ENCODE results near the gene FAIM2. TPM values are rescaled to one million over a fixed set of nuclear protein-coding genes. Genes with fewer than 3 reads are reported as not detected.

FAIM2 gene
- total and polyA plus RNA-seq, 2 donors = 0.24 to 0.41 TPM

GRCh38 chr12:49930515-49931288, 27.0 kb upstream of the FAIM2 start:
- WGBS = 89% methylated on average over 3 of the region's 3 CpGs
- no peak for DNase-seq (ENCODE audit: low read depth in 6 of 9, low spot score in 9 of 9)
- Histone ChIP-seq H3K27me3 (ENCODE audit: control insufficient read depth in 2 of 2, insufficient read depth in 1 of 2, low read length in 1 of 2) (peaks cover 0 to 16% of the 10 kb centered on the region in 2 donors), H3K36me3 (ENCODE audit: control insufficient read depth in 2 of 2, insufficient read depth in 2 of 2, low read length in 1 of 2) (no peaks in the 10 kb centered on the region), H3K4me1 (ENCODE audit: control insufficient read depth in 2 of 2, insufficient read depth in 2 of 2, low read length in 2 of 2) (no peaks in the 10 kb centered on the region), H3K9me3 (ENCODE audit: control insufficient read depth in 2 of 2, insufficient read depth in 1 of 2, low read length in 1 of 2) (no peaks in the 10 kb centered on the region), H3K4me3 (ENCODE audit: low read length in 2 of 2) (no peak overlapping the region), H3K27ac (ENCODE audit: low read depth in 1 of 2, low read length in 1 of 2) (no peak overlapping the region)

- Histone ChIP-seq H3K36me3 (ENCODE audit: control insufficient read depth in 2 of 2, insufficient read depth in 2 of 2, low read length in 1 of 2) (no peaks in the 10 kb centered on the region), H3K4me1 (ENCODE audit: control insufficient read depth in 2 of 2, insufficient read depth in 2 of 2, low read length in 2 of 2) (no peaks in the 10 kb centered on the region), H3K4me3 (ENCODE audit: low read length in 2 of 2) (no peak overlapping the region), H3K27ac (ENCODE audit: low read depth in 1 of 2, low read length in 1 of 2) (no peak overlapping the region), H3K27me3 (ENCODE audit: control insufficient read depth in 2 of 2, insufficient read depth in 1 of 2, low read length in 1 of 2) (peaks cover 0 to 16% of the 10 kb centered on the region in 2 donors), H3K9me3 (ENCODE audit: control insufficient read depth in 2 of 2, insufficient read depth in 1 of 2, low read length in 1 of 2) (no peaks in the 10 kb centered on the region)
- no peak for DNase-seq (ENCODE audit: low read depth in 6 of 9, low spot score in 9 of 9)
- 92% methylated on average over 7 of the region's 7 CpGs for WGBS
Measured at GRCh38 chr12:49929581-49929980, 25.9 kb upstream of the FAIM2 start.

GRCh38 chr12:49928471-49928870, 24.8 kb upstream of the FAIM2 start:
- H3K27me3 ChIP-seq (ENCODE audit: control insufficient read depth in 2 of 2, insufficient read depth in 1 of 2, low read length in 1 of 2) = peaks cover 0 to 16% of the 10 kb centered on the region in 2 donors
- no peak overlapping the region for H3K4me3 ChIP-seq (ENCODE audit: low read length in 2 of 2)
- H3K4me1 ChIP-seq (ENCODE audit: control insufficient read depth in 2 of 2, insufficient read depth in 2 of 2, low read length in 2 of 2) = no peaks in the 10 kb centered on the region
- DNase-seq (ENCODE audit: low read depth in 6 of 9, low spot score in 9 of 9) = no peak
- WGBS = 98% methylated on average over 6 of the region's 6 CpGs
- no peaks in the 10 kb centered on the region for H3K36me3 ChIP-seq (ENCODE audit: control insufficient read depth in 2 of 2, insufficient read depth in 2 of 2, low read length in 1 of 2)
- H3K27ac ChIP-seq (ENCODE audit: low read depth in 1 of 2, low read length in 1 of 2) = no peak overlapping the region
- no peaks in the 10 kb centered on the region for H3K9me3 ChIP-seq (ENCODE audit: control insufficient read depth in 2 of 2, insufficient read depth in 1 of 2, low read length in 1 of 2)

- DNase-seq (ENCODE audit: low read depth in 6 of 9, low spot score in 9 of 9) = no peak
- 90% methylated on average over 11 of the region's 11 CpGs for WGBS
Measured at GRCh38 chr12:49925433-49926204, 21.9 kb upstream of the FAIM2 start.

DNA sequence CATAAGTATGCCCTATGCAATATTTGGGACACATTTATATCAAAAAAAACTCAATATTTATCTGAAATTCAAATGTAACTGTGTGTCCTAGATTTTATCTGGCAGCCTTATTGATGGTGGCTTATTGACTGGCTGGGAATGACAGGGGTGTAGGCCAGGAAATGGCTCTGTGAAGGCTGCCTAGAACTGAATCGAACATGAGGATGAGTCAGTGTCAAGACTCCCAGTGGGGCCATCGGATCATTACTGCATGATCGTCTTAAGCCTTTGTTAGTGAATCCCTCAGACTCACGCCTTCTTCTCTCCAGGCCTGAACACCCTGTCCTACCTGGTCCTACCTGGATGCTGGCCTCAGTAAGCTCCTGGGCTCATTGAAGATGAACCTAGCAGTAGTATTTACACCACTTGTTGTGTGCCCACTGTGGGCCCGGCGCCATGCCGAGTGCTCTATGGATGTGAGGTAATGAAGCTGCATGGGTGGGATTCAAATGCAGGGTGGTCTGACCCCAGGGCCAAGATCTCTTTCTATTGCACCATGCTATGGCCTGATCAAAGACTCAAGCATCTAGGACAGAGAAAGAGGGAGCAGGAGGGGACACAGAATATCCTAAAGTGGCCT, 21.0 kb upstream of the FAIM2 start:
- no peaks in the 10 kb centered on the region for H3K36me3 ChIP-seq (ENCODE audit: control insufficient read depth in 2 of 2, insufficient read depth in 2 of 2, low read length in 1 of 2)
- 96% methylated on average over 7 of the region's 7 CpGs for WGBS
- peaks cover 0 to 17% of the 10 kb centered on the region in 2 donors for H3K27me3 ChIP-seq (ENCODE audit: control insufficient read depth in 2 of 2, insufficient read depth in 1 of 2, low read length in 1 of 2)
- no peak overlapping the region for H3K27ac ChIP-seq (ENCODE audit: low read depth in 1 of 2, low read length in 1 of 2)
- no peaks in the 10 kb centered on the region for H3K9me3 ChIP-seq (ENCODE audit: control insufficient read depth in 2 of 2, insufficient read depth in 1 of 2, low read length in 1 of 2)
- no peak overlapping the region for H3K4me3 ChIP-seq (ENCODE audit: low read length in 2 of 2)
- H3K4me1 ChIP-seq (ENCODE audit: control insufficient read depth in 2 of 2, insufficient read depth in 2 of 2, low read length in 2 of 2) = no peaks in the 10 kb centered on the region
- DNase-seq (ENCODE audit: low read depth in 6 of 9, low spot score in 9 of 9) = no peak

More at GRCh38 chr12:49925433-49926204, 21.9 kb upstream of the FAIM2 start:
- Histone ChIP-seq H3K4me1 (ENCODE audit: control insufficient read depth in 2 of 2, insufficient read depth in 2 of 2, low read length in 2 of 2) (no peaks in the 10 kb centered on the region), H3K9me3 (ENCODE audit: control insufficient read depth in 2 of 2, insufficient read depth in 1 of 2, low read length in 1 of 2) (no peaks in the 10 kb centered on the region), H3K27me3 (ENCODE audit: control insufficient read depth in 2 of 2, insufficient read depth in 1 of 2, low read length in 1 of 2) (peaks cover 0 to 16% of the 10 kb centered on the region in 2 donors), H3K27ac (ENCODE audit: low read depth in 1 of 2, low read length in 1 of 2) (no peak overlapping the region), H3K4me3 (ENCODE audit: low read length in 2 of 2) (no peak overlapping the region), H3K36me3 (ENCODE audit: control insufficient read depth in 2 of 2, insufficient read depth in 2 of 2, low read length in 1 of 2) (no peaks in the 10 kb centered on the region)

- 97% methylated on average over 15 of the region's 15 CpGs for WGBS
- Histone ChIP-seq H3K9me3 (ENCODE audit: control insufficient read depth in 2 of 2, insufficient read depth in 1 of 2, low read length in 1 of 2) (no peaks in the 10 kb centered on the region), H3K36me3 (ENCODE audit: control insufficient read depth in 2 of 2, insufficient read depth in 2 of 2, low read length in 1 of 2) (no peaks in the 10 kb centered on the region), H3K27me3 (ENCODE audit: control insufficient read depth in 2 of 2, insufficient read depth in 1 of 2, low read length in 1 of 2) (peaks cover 0 to 12% of the 10 kb centered on the region in 2 donors), H3K4me1 (ENCODE audit: control insufficient read depth in 2 of 2, insufficient read depth in 2 of 2, low read length in 2 of 2) (no peaks in the 10 kb centered on the region), H3K4me3 (ENCODE audit: low read length in 2 of 2) (no peak overlapping the region), H3K27ac (ENCODE audit: low read depth in 1 of 2, low read length in 1 of 2) (no peak overlapping the region)
- no peak for DNase-seq (ENCODE audit: low read depth in 6 of 9, low spot score in 9 of 9)
Measured at GRCh38 chr12:49923880-49924556, 20.3 kb upstream of the FAIM2 start.

DNA sequence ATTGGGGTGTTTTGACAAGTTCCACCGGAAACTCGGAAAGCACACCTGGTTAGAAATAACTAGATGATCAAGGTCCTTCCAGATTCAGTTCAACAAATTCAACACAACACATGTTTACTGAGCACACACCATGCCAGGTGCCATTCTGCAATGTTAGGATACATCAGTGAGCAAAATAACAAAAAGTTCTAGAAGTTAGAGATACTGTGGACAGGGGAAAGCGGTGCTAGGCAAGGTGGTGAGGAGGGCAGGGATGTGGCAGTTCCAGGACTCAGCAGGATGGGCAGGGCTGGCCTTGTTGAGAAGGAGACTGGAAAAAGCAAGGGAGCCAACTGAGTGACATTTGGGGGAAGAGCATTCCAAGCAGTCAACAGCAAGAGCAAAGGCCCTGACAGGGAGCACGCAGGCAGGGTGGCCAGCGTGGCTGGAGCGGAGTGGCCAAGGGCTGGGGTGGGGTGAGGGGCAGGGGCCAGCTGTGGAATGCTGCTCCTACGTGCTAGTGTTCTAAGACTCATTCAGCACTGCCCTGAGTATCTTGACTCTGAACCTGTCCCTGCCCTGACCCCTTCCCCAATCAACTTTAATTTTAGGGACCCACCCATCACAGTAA, 19.4 kb upstream of the FAIM2 start:
- Histone ChIP-seq H3K9me3 (ENCODE audit: control insufficient read depth in 2 of 2, insufficient read depth in 1 of 2, low read length in 1 of 2) (no peaks in the 10 kb centered on the region), H3K27ac (ENCODE audit: low read depth in 1 of 2, low read length in 1 of 2) (no peak overlapping the region)
- WGBS = 96% methylated on average over 7 of the region's 7 CpGs

DNA sequence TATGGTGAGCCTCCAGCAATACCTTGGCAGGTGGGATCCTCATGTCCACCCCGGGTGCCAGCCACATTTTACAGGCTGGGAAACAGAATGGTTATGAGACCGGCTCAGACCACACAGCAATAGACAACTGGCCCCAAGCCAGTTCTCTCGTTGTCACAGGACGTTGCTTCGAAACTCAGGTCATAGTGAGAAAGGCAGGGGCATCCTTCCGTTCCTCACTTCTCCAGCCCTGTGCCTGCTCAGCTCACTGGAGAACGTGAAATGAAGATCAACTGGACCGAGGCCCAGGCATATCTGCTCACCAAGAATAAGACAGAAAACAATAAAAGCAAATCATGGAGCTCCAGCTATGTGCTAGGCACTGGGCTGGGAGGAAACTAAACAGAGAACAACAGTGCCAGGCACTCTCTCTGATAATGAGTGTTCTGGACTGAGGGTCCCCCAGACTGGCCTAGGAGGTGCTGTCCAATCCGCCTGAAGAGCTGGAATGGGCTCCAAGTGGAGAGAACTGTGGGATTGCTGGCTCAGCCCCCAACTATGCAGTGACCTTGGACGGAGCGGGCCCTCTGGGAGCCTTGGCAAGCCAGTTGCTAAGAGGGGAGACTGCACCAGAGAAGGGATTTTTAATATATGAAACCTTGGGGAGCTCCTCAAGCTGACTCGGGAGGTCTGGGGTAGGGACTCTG, 18.8 kb upstream of the FAIM2 start:
- H3K27me3 ChIP-seq (ENCODE audit: control insufficient read depth in 2 of 2, insufficient read depth in 1 of 2, low read length in 1 of 2) = peaks cover 0 to 15% of the 10 kb centered on the region in 2 donors
- H3K9me3 ChIP-seq (ENCODE audit: control insufficient read depth in 2 of 2, insufficient read depth in 1 of 2, low read length in 1 of 2) = no peaks in the 10 kb centered on the region
- H3K36me3 ChIP-seq (ENCODE audit: control insufficient read depth in 2 of 2, insufficient read depth in 2 of 2, low read length in 1 of 2) = no peaks in the 10 kb centered on the region
- WGBS = 92% methylated on average over 12 of the region's 12 CpGs
- H3K4me1 ChIP-seq (ENCODE audit: control insufficient read depth in 2 of 2, insufficient read depth in 2 of 2, low read length in 2 of 2) = no peaks in the 10 kb centered on the region
- DNase-seq (ENCODE audit: low read depth in 6 of 9, low spot score in 9 of 9) = no peak
- H3K4me3 ChIP-seq (ENCODE audit: low read length in 2 of 2) = no peak overlapping the region
- no peak overlapping the region for H3K27ac ChIP-seq (ENCODE audit: low read depth in 1 of 2, low read length in 1 of 2)

More for the DNA sequence above, 19.4 kb upstream of the FAIM2 start:
- Histone ChIP-seq H3K4me1 (ENCODE audit: control insufficient read depth in 2 of 2, insufficient read depth in 2 of 2, low read length in 2 of 2) (no peaks in the 10 kb centered on the region), H3K27me3 (ENCODE audit: control insufficient read depth in 2 of 2, insufficient read depth in 1 of 2, low read length in 1 of 2) (peaks cover 0 to 9% of the 10 kb centered on the region in 2 donors), H3K36me3 (ENCODE audit: control insufficient read depth in 2 of 2, insufficient read depth in 2 of 2, low read length in 1 of 2) (no peaks in the 10 kb centered on the region), H3K4me3 (ENCODE audit: low read length in 2 of 2) (no peak overlapping the region)
- no peak for DNase-seq (ENCODE audit: low read depth in 6 of 9, low spot score in 9 of 9)
